ENCODE measurements around the gene SLC25A21. TPM values are rescaled to one million over a fixed set of nuclear protein-coding genes. Genes with fewer than 3 reads are reported as not detected.

Gene SLC25A21
- total RNA-seq, 1 experiment from 2014 or later: 7.1 TPM

- Histone ChIP-seq H3K4me2 (ENCODE audit: insufficient read depth, insufficient read length, low read length) (no peak overlapping the region), H4K5ac (ENCODE audit: insufficient read length, low read depth, low read length) (no peak overlapping the region), H3K4me1 (ENCODE audit: insufficient read depth, low read length) (no peaks in the 10 kb centered on the region), H2BK20ac (ENCODE audit: low read depth, low read length, poor library complexity, severe bottlenecking) (no peak overlapping the region), H2BK120ac (ENCODE audit: low read depth, low read length, poor library complexity, severe bottlenecking) (no peak overlapping the region), H3K18ac (ENCODE audit: insufficient read length, low read depth, low read length) (no peak overlapping the region), H4K91ac (ENCODE audit: insufficient read length, low read depth, low read length) (no peak overlapping the region), H3K56ac (ENCODE audit: insufficient read length, low read depth, low read length) (no peak overlapping the region), H3K27me3 (ENCODE audit: insufficient read depth, low read length) (no peaks in the 10 kb centered on the region), H3T11ph (ENCODE audit: low read length) (no peak overlapping the region), H3K4ac (ENCODE audit: low read depth, low read length) (no peak overlapping the region), H4K20me1 (ENCODE audit: control insufficient read depth, insufficient read depth, insufficient read length) (no peaks in the 10 kb centered on the region), H3K14ac (ENCODE audit: insufficient read depth, low read length) (no peak overlapping the region), H3K27ac (ENCODE audit: insufficient read length, low read depth, low read length) (no peak overlapping the region), H3K79me1 (ENCODE audit: insufficient read depth, low read depth, low read length, poor library complexity, severe bottlenecking) (no peaks in the 10 kb centered on the region), H3K9ac (ENCODE audit: extremely low read depth, insufficient read length, low read length) (no peak overlapping the region), H3K9me3 (ENCODE audit: control insufficient read depth, low read depth, low read length) (no peaks in the 10 kb centered on the region), H2BK15ac (ENCODE audit: low read depth, low read length) (no peak overlapping the region), H2AK5ac (ENCODE audit: insufficient read length, low read length) (no peak overlapping the region), H3K23ac (ENCODE audit: insufficient read length, low read depth, low read length) (no peak overlapping the region), H4K8ac (replicated peaks; ENCODE audit: insufficient read length, low read depth, low read length) (no peak overlapping the region), H2BK5ac (ENCODE audit: insufficient read length, low read length) (no peak overlapping the region), H2BK12ac (ENCODE audit: insufficient read length, low read depth, low read length) (no peak overlapping the region), H3K23me2 (ENCODE audit: insufficient read length, low read depth, low read length, poor library complexity, severe bottlenecking) (no peaks in the 10 kb centered on the region), H2AFZ (ENCODE audit: low read length) (no peak overlapping the region), H3K79me2 (ENCODE audit: insufficient read depth, low read length) (no peaks in the 10 kb centered on the region)
- no peaks in the 10 kb centered on the region for H3K27me3 Mint-ChIP-seq (ENCODE audit: low read depth)
- no peaks in the 10 kb centered on the region for H3K9me3 Mint-ChIP-seq
- H3K4me1 Mint-ChIP-seq: peaks cover 25% of the 10 kb centered on the region in 2 experiments
- H3K36me3 Mint-ChIP-seq (ENCODE audit: insufficient read depth in 1 of 3, low read depth in 3 of 3): no peaks in the 10 kb centered on the region
- H3K4me3 Mint-ChIP-seq: no peak overlapping the region
- no peak for TF ChIP-seq CTCF (conservative IDR thresholded peaks at IDR 0.05)
- no peak for DNase-seq
- peak overlapping the region in 2 of 3 experiments; percentile 65 to 84; a peak in 3 of 7 replicates for H3K27ac Mint-ChIP-seq
- WGBS (ENCODE audit: extremely low coverage, insufficient read length, low lambda C conversion rate): no CpG with 5 or more reads among the region's 5 CpGs
Measured at GRCh38 chr14:36852981-36853691, 319.3 kb downstream of the SLC25A21 start.

Measured in H9 (cell line).